Measurements from ENCODE around the gene PIAS1.

The PIAS1 gene

DNA sequence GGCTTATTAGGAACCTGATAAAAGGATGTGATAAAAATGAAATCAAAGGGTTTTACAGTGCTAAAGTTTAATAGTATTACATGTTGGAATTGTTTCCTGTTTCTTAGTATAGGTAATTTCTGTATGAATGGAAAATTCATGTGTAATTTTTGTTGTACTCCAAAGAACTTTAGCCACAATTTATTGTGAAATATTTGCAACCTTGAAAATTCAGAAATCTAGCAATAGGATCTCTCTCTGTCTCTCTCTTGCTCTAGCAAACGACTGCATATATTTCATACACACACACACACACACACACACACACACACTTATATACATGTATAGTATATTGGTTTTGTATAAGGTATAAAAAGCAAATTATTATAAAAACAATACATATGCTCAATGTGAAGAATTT, 59.6 kb downstream of the PIAS1 start:
- H3K4me3 ChIP-seq (replicated peaks; ENCODE audit: insufficient read depth, low read length) = no peak overlapping the region; the same call in 1 of the 2 replicates
- no peak overlapping the region for H3K27ac ChIP-seq (replicated peaks)
- TF ChIP-seq SPI1 (IDR thresholded peaks at IDR 0.05; ENCODE audit: borderline replicate concordance, low read depth) (no peak), POLR2AphosphoS5 (IDR thresholded peaks at IDR 0.05; ENCODE audit: low read depth) (no peak), GABPA (IDR thresholded peaks at IDR 0.05; ENCODE audit: low read depth) (no peak)
- TF ChIP-seq, protein P1, sequence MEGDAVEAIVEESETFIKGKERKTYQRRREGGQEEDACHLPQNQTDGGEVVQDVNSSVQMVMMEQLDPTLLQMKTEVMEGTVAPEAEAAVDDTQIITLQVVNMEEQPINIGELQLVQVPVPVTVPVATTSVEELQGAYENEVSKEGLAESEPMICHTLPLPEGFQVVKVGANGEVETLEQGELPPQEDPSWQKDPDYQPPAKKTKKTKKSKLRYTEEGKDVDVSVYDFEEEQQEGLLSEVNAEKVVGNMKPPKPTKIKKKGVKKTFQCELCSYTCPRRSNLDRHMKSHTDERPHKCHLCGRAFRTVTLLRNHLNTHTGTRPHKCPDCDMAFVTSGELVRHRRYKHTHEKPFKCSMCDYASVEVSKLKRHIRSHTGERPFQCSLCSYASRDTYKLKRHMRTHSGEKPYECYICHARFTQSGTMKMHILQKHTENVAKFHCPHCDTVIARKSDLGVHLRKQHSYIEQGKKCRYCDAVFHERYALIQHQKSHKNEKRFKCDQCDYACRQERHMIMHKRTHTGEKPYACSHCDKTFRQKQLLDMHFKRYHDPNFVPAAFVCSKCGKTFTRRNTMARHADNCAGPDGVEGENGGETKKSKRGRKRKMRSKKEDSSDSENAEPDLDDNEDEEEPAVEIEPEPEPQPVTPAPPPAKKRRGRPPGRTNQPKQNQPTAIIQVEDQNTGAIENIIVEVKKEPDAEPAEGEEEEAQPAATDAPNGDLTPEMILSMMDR (IDR thresholded peaks at IDR 0.05; ENCODE audit: insufficient read depth, low read length) = no peak
- TF ChIP-seq, protein P2, sequence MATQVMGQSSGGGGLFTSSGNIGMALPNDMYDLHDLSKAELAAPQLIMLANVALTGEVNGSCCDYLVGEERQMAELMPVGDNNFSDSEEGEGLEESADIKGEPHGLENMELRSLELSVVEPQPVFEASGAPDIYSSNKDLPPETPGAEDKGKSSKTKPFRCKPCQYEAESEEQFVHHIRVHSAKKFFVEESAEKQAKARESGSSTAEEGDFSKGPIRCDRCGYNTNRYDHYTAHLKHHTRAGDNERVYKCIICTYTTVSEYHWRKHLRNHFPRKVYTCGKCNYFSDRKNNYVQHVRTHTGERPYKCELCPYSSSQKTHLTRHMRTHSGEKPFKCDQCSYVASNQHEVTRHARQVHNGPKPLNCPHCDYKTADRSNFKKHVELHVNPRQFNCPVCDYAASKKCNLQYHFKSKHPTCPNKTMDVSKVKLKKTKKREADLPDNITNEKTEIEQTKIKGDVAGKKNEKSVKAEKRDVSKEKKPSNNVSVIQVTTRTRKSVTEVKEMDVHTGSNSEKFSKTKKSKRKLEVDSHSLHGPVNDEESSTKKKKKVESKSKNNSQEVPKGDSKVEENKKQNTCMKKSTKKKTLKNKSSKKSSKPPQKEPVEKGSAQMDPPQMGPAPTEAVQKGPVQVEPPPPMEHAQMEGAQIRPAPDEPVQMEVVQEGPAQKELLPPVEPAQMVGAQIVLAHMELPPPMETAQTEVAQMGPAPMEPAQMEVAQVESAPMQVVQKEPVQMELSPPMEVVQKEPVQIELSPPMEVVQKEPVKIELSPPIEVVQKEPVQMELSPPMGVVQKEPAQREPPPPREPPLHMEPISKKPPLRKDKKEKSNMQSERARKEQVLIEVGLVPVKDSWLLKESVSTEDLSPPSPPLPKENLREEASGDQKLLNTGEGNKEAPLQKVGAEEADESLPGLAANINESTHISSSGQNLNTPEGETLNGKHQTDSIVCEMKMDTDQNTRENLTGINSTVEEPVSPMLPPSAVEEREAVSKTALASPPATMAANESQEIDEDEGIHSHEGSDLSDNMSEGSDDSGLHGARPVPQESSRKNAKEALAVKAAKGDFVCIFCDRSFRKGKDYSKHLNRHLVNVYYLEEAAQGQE (IDR thresholded peaks at IDR 0.05; ENCODE audit: insufficient replicate concordance, low read depth) = no peak

DNA sequence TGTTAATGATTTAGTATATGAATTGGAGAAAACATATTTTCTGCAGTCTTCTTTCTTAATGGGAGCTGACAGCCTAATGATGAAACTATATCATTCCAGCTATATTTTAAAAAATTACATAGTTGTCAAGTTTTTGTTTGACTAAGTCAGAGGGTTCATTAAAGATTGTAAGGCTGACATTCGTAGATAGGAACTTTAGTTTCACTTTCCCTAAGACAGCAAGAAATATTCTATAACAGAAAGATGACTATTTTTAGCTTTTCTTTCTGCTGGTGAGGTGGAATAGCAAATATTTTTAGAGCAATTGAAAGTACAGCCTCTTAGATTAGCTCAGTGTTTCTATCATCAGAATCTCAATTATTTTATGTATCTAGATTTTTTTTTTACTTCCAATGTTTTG, 60.2 kb downstream of the PIAS1 start:
- Histone ChIP-seq H3K27ac (replicated peaks) (no peak overlapping the region), H3K27me3 (ENCODE audit: insufficient read depth, poor library complexity, severe bottlenecking) (no peaks in the 10 kb centered on the region), H3K4me3 (replicated peaks; ENCODE audit: insufficient read depth, low read length) (peak overlapping the region; percentile 15; the same call in 1 of the 2 replicates)
- DNase-seq (ENCODE audit: low read depth in 1 of 2, low spot score in 1 of 2) = no peak
- TF ChIP-seq, protein P2 (IDR thresholded peaks at IDR 0.05; ENCODE audit: insufficient replicate concordance, low read depth) = no peak
- no peak for TF ChIP-seq POLR2AphosphoS5 (IDR thresholded peaks at IDR 0.05; ENCODE audit: low read depth)
- no peak for TF ChIP-seq GABPA (IDR thresholded peaks at IDR 0.05; ENCODE audit: low read depth)

More for the DNA sequence above, 59.6 kb downstream of the PIAS1 start:
- no peaks in the 10 kb centered on the region for H3K27me3 ChIP-seq (ENCODE audit: insufficient read depth, poor library complexity, severe bottlenecking)
- DNase-seq (ENCODE audit: low read depth in 1 of 2, low spot score in 1 of 2) = peak in 1 of 2 experiments; percentile 18

DNA sequence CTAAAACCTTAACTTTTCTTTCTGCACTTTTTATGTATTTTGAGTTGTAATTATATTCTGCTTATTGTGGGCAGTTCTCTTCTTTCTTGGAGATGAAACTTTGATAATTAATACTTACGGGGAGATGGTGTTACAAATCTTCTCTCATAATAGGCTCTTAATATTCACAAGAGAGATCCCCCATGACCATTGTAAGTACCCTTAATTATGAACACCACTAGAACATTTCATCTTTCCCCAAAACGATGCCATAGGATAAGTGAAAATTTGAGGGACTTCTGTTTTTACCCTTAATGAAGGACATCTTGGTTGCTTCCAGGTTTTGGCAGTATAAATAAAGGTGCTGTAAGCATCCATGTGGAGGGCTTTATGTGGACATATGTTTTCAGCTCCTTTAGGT, 60.7 kb downstream of the PIAS1 start:
- TF ChIP-seq SPI1 (IDR thresholded peaks at IDR 0.05; ENCODE audit: borderline replicate concordance, low read depth) (no peak), GABPA (IDR thresholded peaks at IDR 0.05; ENCODE audit: low read depth) (no peak), POLR2AphosphoS5 (IDR thresholded peaks at IDR 0.05; ENCODE audit: low read depth) (no peak)
- TF ChIP-seq, protein P1 (IDR thresholded peaks at IDR 0.05; ENCODE audit: insufficient read depth, low read length) = no peak
- TF ChIP-seq, protein P2 (IDR thresholded peaks at IDR 0.05; ENCODE audit: insufficient replicate concordance, low read depth) = no peak
- no peak for DNase-seq (ENCODE audit: low read depth in 1 of 2, low spot score in 1 of 2)
- no peak overlapping the region for H3K4me3 ChIP-seq (replicated peaks; ENCODE audit: insufficient read depth, low read length)
- no peaks in the 10 kb centered on the region for H3K27me3 ChIP-seq (ENCODE audit: insufficient read depth, poor library complexity, severe bottlenecking)
- H3K27ac ChIP-seq (replicated peaks) = no peak overlapping the region
